Brain microvascular endothelial cell (primary cell): ENCODE data around the gene SIGLEC14.

ENCODE experiments used
- DNase-seq: peaks from one replicate; pipeline ENCODE4 v3.0.0-alpha.2; 2020
- H3K27ac ChIP-seq: fragments of 250-450 bp; sonication (Bioruptor Pico); 2 replicates; pipeline ENCODE4 v1.5.1; 2020; ENCODE audit warnings: mild to moderate bottlenecking, moderate library complexity
- H3K27me3 ChIP-seq: fragments of 250-450 bp; sonication (Bioruptor Pico); replicated peaks from 2 replicates; pipeline ENCODE4 v1.5.1; 2020; ENCODE audit warnings: mild to moderate bottlenecking
- H3K36me3 ChIP-seq: fragments of 250-450 bp; sonication (Bioruptor Pico); replicated peaks from 2 replicates; pipeline ENCODE4 v1.5.1; 2020; ENCODE audit warnings: mild to moderate bottlenecking
- H3K4me3 ChIP-seq: 2 replicates; pipeline ENCODE4 v1.5.1; 2011; ENCODE audit warnings: low read depth, mild to moderate bottlenecking, control low read depth, low read length, moderate library complexity
- CTCF ChIP-seq: IDR thresholded peaks from 2 replicates; pipeline ENCODE4 v1.5.1; 2011; ENCODE audit warnings: low read depth, mild to moderate bottlenecking, moderate library complexity, low read length, control low read depth, inconsistent platforms; ENCODE audit errors: missing control alignments
- in situ Hi-C: cut with HindIII; loops from 2 replicates; pipeline ENCODE4 v1.10.0; 2017; ENCODE audit warnings: low sequenced_read_pairs, low pct_ligation_motif_present

The SIGLEC14 gene

GRCh38 chr19:51688671-51689571, 42.3 kb upstream of the SIGLEC14 start:
- Histone ChIP-seq H3K27me3 (no peaks in the 10 kb centered on the region), H3K27ac (peak overlapping the region; percentile 96), H3K36me3 (peaks cover 7% of the 10 kb centered on the region), H3K4me3 (peak overlapping the region; percentile 88)
- in situ Hi-C loops, result no loop called here
- DNase-seq, result peak; percentile 88
- peak; percentile 3 for TF ChIP-seq CTCF

- Histone ChIP-seq H3K27me3 (no peaks in the 10 kb centered on the region), H3K4me3 (peak overlapping the region; percentile 88), H3K27ac (peak overlapping the region; percentile 96), H3K36me3 (no peaks in the 10 kb centered on the region)
- in situ Hi-C loops, result no loop called here
- DNase-seq, result peak; percentile 48
- TF ChIP-seq CTCF, result no peak
These were observed 41.4 kb upstream of the SIGLEC14 start for GRCh38 chr19:51687791-51688670.

GRCh38 chr19:51686171-51686570, 39.5 kb upstream of the SIGLEC14 start:
- DNase-seq, result peak; percentile 20
- Histone ChIP-seq H3K36me3 (no peaks in the 10 kb centered on the region), H3K27ac (no peak overlapping the region), H3K27me3 (no peaks in the 10 kb centered on the region), H3K4me3 (no peak overlapping the region)
- in situ Hi-C loops, result no loop called here
- TF ChIP-seq CTCF, result no peak

GRCh38 chr19:51681286-51681941, 34.8 kb upstream of the SIGLEC14 start:
- Histone ChIP-seq H3K4me3 (no peak overlapping the region), H3K27me3 (no peaks in the 10 kb centered on the region), H3K27ac (no peak overlapping the region), H3K36me3 (no peaks in the 10 kb centered on the region)
- TF ChIP-seq CTCF, result no peak
- in situ Hi-C loops, result no loop called here
- no peak for DNase-seq

GRCh38 chr19:51680474-51680873, 33.8 kb upstream of the SIGLEC14 start:
- in situ Hi-C loops, result no loop called here
- DNase-seq, result no peak
- Histone ChIP-seq H3K4me3 (no peak overlapping the region), H3K27me3 (no peaks in the 10 kb centered on the region), H3K36me3 (no peaks in the 10 kb centered on the region), H3K27ac (no peak overlapping the region)
- no peak for TF ChIP-seq CTCF
